ENCODE measurements around the gene CACNA1C.
"Not testable (repeated sequence)": the region's sequence is repeated elsewhere in the genome, so short reads cannot be mapped to it uniquely, and the experiment has no call there.

The CACNA1C gene

DNA sequence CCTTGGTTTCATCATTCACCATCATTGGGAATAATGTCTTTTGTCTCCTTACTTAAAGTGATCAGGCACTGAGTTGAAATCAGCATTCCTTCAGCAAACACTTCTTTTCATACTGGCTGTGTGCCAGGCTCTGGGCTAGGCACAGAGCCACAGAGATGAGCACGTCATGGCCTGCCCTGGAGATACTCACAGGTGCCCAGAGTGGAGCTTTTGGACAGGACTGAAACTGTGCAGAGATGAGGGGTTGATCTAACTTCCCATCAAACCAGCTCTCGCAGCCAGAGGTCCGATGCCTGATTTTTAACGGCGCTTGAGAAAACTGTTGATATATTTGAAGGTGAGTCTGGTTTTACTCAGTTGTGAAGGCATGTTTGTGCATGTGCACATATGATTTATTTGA is 43.1 kb downstream of the CACNA1C start:
- TF ChIP-seq, protein P1, sequence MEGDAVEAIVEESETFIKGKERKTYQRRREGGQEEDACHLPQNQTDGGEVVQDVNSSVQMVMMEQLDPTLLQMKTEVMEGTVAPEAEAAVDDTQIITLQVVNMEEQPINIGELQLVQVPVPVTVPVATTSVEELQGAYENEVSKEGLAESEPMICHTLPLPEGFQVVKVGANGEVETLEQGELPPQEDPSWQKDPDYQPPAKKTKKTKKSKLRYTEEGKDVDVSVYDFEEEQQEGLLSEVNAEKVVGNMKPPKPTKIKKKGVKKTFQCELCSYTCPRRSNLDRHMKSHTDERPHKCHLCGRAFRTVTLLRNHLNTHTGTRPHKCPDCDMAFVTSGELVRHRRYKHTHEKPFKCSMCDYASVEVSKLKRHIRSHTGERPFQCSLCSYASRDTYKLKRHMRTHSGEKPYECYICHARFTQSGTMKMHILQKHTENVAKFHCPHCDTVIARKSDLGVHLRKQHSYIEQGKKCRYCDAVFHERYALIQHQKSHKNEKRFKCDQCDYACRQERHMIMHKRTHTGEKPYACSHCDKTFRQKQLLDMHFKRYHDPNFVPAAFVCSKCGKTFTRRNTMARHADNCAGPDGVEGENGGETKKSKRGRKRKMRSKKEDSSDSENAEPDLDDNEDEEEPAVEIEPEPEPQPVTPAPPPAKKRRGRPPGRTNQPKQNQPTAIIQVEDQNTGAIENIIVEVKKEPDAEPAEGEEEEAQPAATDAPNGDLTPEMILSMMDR (conservative IDR thresholded peaks at IDR 0.05) = no peak

DNA sequence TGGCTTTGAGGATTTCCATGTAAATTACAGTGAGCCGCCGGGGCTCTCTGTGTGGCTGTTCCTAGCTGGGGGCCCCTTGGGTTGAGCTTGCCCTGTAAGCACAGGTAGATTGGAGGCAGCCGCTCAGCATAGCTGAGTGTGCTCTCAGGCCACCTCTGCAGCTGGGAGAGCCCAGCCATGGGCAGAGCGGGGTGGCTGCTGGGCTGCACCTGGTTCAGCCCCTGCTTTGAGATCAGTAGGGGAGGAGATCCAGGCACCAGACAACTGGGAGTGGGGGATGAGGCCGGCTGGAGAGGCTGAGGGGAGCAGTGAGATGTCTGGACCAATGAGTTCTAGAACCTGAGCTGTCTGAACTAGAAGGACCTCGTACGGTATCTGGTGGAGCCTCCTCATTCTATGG is 44.8 kb downstream of the CACNA1C start:
- TF ChIP-seq, protein P1 (conservative IDR thresholded peaks at IDR 0.05) = no peak
- H3K27ac ChIP-seq = no peak overlapping the region

More for the DNA sequence above, 43.1 kb downstream of the CACNA1C start:
- H3K27ac ChIP-seq = no peak overlapping the region

DNA sequence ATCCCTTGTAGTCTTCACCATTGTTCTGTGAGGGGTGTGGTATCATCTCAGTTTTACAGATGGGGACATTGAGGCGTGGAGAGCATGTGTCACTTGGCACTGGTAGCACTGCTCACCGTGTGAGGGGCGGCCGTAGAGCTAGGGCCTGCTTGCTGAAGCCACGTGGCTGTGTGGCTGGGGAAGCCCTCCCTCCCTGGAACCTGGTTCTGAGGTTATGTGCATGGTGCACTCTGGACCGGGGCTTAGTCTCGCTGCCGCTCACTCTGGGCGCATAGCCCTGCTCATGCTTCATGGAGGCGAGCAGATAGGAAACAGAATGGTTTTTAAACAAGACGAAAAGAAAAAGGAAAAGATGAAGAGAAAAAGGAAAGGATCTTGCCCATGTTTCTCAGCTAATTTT is 46.1 kb downstream of the CACNA1C start:
- TF ChIP-seq, protein P1 (conservative IDR thresholded peaks at IDR 0.05) = no peak

DNA sequence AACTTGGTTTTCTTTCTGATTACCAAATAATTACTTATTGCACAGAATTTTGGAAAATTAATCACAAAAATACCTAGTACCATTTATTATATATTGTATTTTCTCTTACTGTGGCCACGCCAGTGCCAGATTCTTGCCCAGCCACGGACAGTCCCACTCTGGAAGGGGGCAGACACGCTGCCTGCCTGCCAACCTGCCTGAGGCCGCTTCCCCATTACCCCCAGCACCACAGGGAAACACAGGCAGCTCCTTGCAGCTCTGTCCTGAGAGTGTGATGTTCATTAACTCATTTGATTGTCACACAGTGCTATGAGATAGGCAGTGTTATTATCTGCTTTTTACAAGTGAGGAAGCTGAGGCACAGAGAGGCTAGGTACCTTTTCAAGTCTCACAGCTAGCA is 46.8 kb downstream of the CACNA1C start:
- TF ChIP-seq, protein P1 (conservative IDR thresholded peaks at IDR 0.05) = no peak
- no peak overlapping the region for H3K27ac ChIP-seq

More for the DNA sequence above, 46.1 kb downstream of the CACNA1C start:
- no peak overlapping the region for H3K27ac ChIP-seq

DNA sequence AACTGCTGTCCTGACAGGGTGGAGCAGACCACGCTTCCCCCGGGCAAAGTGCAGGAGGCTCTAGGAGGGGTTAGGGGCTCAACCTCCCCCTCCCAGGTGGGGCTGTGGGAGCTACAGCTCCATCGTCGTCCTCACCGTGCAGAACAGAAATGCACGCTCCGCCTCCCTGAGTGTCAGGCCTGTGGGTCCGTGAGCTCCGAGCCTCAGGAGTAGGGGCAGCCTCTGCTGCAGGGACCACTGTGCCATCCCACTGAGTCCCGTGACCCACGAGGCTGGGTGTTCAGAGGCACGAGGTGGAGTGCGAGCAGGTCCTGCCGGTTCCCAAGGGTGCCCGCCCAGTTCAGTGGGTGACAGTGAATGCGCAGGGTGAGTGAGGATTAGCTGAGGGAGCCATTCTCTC is 48.6 kb downstream of the CACNA1C start:
- H3K27ac ChIP-seq = no peak overlapping the region
- TF ChIP-seq, protein P1 (conservative IDR thresholded peaks at IDR 0.05) = no peak

DNA sequence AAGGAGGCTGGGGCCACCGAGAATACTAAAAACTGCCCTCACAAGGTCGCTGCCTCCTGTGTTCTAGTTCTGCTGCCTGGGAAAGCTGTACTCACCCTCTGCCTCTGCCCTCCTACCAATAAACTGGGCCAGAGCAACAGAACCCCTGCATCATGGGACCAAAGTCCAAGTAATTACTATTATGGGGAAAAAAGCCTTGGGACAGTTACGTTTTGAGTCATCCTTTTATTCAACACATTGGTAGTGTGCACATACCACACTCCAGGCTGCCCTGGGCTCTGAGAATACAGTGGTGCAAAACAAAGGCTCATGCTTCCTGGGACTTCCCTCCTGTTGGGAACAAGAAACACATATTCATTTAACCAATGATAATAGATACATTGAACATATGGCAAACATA is 49.0 kb downstream of the CACNA1C start:
- TF ChIP-seq, protein P1 (conservative IDR thresholded peaks at IDR 0.05) = no peak
- no peak overlapping the region for H3K27ac ChIP-seq

DNA sequence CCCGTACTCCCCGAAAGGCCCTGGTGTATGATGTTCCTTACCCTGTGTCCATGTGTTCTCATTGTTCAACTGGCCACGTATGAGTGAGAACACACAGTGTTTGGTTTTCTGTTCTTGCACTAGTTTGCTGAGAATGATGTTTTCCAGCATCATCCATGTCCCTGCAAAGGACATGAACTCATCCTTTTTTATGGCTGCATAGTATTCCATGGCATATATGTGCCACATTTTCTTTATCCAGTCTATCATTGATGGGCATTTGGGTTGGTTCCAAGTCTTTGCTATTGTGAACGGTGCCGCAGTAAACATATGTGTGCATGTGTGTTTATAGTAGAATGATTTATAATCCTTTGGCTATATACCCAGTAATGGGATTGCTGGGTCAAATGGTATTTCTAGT is 49.9 kb downstream of the CACNA1C start:
- not testable (repeated sequence) for H3K27ac ChIP-seq

DNA sequence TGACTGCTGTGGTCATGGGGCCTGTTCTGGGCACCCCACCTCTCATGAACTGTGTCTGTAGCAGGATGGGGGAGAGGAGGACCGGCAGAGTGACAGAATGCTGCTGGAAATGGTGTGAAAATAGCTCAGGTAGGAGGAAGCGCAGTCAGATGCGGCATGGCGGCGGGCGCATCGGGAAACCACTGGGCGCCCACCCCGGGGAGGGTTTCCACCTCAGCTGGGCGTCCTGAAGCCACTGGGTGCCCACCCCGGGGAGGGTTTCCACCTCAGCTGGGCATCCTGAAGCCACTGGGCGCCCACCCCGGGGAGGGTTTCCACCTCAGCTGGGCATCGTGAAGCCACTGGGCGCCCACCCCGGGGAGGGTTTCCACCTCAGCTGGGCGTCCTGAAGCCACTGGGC is 52.6 kb downstream of the CACNA1C start:
- not testable (repeated sequence) for H3K27ac ChIP-seq

DNA sequence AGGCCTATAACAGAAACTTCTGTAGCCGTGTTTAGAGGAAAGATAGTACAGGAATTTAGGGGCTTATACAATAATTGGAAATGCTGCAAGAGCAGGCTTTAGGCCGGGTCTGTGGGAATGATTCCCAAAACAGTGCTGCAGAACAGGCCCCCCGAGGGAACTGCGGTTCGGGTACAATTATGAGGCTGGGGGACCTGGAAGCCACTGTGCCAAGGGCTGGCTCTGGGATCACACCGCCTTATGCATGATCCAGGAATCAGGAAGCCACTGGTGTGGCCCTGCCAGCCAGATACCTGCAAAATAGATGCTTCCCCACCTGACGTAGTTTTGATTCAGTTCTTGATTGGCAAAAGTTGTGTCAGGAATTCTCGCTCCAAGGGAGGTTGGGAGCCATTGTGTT is 55.4 kb downstream of the CACNA1C start:
- TF ChIP-seq, protein P1 (conservative IDR thresholded peaks at IDR 0.05) = no peak
- H3K27ac ChIP-seq = no peak overlapping the region
